Neutrophil (primary cell): Measurements from ENCODE around the gene ICAM1.
"Not testable (repeated sequence)": the region's sequence is repeated elsewhere in the genome, so short reads cannot be mapped to it uniquely, and the experiment has no call there.

Experiments
- H3K27ac ChIP-seq: fragments of 200-600 bp; sonication (generic); 2 replicates; pipeline ENCODE4 v1.5.1; 2016; ENCODE audit warnings: mild to moderate bottlenecking, moderate library complexity
- H3K27me3 ChIP-seq: fragments of 200-600 bp; sonication (generic); 2 replicates; pipeline ENCODE4 v1.6.0; 2016; ENCODE audit warnings: mild to moderate bottlenecking
- H3K36me3 ChIP-seq: fragments of 200-600 bp; sonication (generic); 2 replicates; pipeline ENCODE4 v1.5.1; 2017
- H3K4me1 ChIP-seq, 2 experiments: fragments of 200-600 bp in 1 of 2; sonication (generic) in 1 of 2; 1 replicate in 1 of 2; 2 replicates in 1 of 2; pipeline versions ENCODE4 v1.5.1 to v1.6.1; 2013 to 2016; ENCODE audit warnings: low read depth in 1 of 2, low read length in 1 of 2, mild to moderate bottlenecking in 1 of 2, moderate library complexity in 1 of 2; ENCODE audit not compliant: control insufficient read depth in 1 of 2, insufficient read depth in 1 of 2
- H3K4me3 ChIP-seq, 2 experiments: fragments of 200-600 bp in 1 of 2; sonication (generic) in 1 of 2; 1 replicate in 1 of 2; 2 replicates in 1 of 2; pipeline ENCODE4 v1.5.1; 2013 to 2016; ENCODE audit warnings: low read depth in 1 of 2, low read length in 1 of 2, mild to moderate bottlenecking in 1 of 2, moderate library complexity in 1 of 2
- H3K9me3 ChIP-seq: fragments of 200-600 bp; sonication (generic); 2 replicates; pipeline ENCODE4 v1.5.1; 2016
- CTCF ChIP-seq: fragments of 200-600 bp; sonication (generic); IDR thresholded peaks from 2 replicates; pipeline ENCODE4 v1.5.1; 2016; ENCODE audit warnings: antibody characterized with exemption

The ICAM1 gene

DNA sequence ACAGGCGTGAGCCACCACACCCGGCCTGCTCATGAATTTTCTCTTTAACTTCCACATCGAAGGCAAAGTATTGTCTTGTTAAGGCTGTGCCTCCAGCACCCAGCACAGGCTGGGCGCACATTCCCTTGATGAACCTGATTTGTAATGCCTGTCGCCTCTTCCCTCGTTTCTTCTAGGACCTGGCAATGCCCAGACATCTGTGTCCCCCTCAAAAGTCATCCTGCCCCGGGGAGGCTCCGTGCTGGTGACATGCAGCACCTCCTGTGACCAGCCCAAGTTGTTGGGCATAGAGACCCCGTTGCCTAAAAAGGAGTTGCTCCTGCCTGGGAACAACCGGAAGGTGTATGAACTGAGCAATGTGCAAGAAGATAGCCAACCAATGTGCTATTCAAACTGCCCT is 3.7 kb downstream of the ICAM1 start:
- Histone ChIP-seq H3K36me3 (peaks cover 46% of the 10 kb centered on the region), H3K4me1 (peaks cover 27 to 38% of the 10 kb centered on the region in 2 experiments), H3K9me3 (no peaks in the 10 kb centered on the region), H3K27me3 (no peaks in the 10 kb centered on the region), H3K4me3 (no peak overlapping the region), H3K27ac (no peak overlapping the region)
- TF ChIP-seq CTCF = no peak

- no peak overlapping the region for H3K4me3 ChIP-seq
- H3K4me1 ChIP-seq = peaks cover 13 to 15% of the 10 kb centered on the region in 2 experiments
- no peak overlapping the region for H3K27ac ChIP-seq
- TF ChIP-seq CTCF = no peak
- H3K27me3 ChIP-seq = no peaks in the 10 kb centered on the region
- peaks cover 69% of the 10 kb centered on the region for H3K36me3 ChIP-seq
- H3K9me3 ChIP-seq = no peaks in the 10 kb centered on the region
These were observed 7.1 kb downstream of the ICAM1 start for GRCh38 chr19:10277795-10278589.

DNA sequence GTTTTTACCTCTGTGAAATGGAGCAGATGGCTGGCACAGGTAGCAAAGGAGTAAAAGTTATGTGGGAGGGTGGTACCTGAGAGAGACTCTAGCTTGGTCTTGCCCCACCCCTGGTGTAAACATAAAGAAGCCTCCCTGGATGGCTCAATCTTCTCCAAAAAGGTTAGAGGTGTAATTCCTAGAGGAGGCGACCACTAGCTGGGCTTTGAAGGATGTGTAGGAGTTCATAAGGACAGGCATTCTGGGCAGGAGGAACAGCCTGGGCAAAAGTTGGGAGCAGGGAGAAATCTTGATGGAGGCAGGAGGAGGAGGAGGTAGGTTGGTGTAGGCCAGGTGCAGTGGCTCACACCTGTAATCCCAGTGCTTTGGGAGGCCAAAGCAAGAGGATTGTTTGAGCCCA is 8.0 kb downstream of the ICAM1 start:
- Histone ChIP-seq H3K27ac (no peak overlapping the region), H3K4me3 (no peak overlapping the region)
- no peak for TF ChIP-seq CTCF

GRCh38 chr19:10279737-10280442 is 9.0 kb downstream of the ICAM1 start:
- no peak for TF ChIP-seq CTCF
- peaks cover 81% of the 10 kb centered on the region for H3K36me3 ChIP-seq
- peaks cover 10 to 13% of the 10 kb centered on the region in 2 experiments for H3K4me1 ChIP-seq
- H3K27me3 ChIP-seq = no peaks in the 10 kb centered on the region
- no peak overlapping the region for H3K27ac ChIP-seq
- no peak overlapping the region for H3K4me3 ChIP-seq
- no peaks in the 10 kb centered on the region for H3K9me3 ChIP-seq

More for the DNA sequence above, 8.0 kb downstream of the ICAM1 start:
- H3K27me3 ChIP-seq = no peaks in the 10 kb centered on the region
- no peaks in the 10 kb centered on the region for H3K9me3 ChIP-seq
- H3K4me1 ChIP-seq = peaks cover 10 to 13% of the 10 kb centered on the region in 2 experiments
- H3K36me3 ChIP-seq = peaks cover 79% of the 10 kb centered on the region

GRCh38 chr19:10282043-10282442 is 11.1 kb downstream of the ICAM1 start:
- H3K4me3 ChIP-seq, H3K27me3 ChIP-seq, H3K27ac ChIP-seq, H3K9me3 ChIP-seq: not testable (repeated sequence)
- H3K4me1 ChIP-seq = peaks cover 17 to 19% of the 10 kb centered on the region in 2 experiments
- peaks cover 78% of the 10 kb centered on the region for H3K36me3 ChIP-seq
